H1 (cell line): Measurements from ENCODE around the gene RGS17. TPM values are rescaled to one million over a fixed set of nuclear protein-coding genes. Genes with fewer than 3 reads are reported as not detected.

ENCODE experiments used
- CREB1 ChIP-seq: IDR thresholded peaks from 2 replicates; pipeline ENCODE4 v1.6.1; 2012; ENCODE audit warnings: inconsistent platforms
- EP300 ChIP-seq, 2 experiments: IDR thresholded peaks; 1 replicate in 1 of 2; 2 replicates in 1 of 2; pipeline ENCODE4 v1.6.1; 2011 to 2012; ENCODE audit warnings: low read depth in 2 of 2, low read length in 2 of 2, mild to moderate bottlenecking in 2 of 2, borderline replicate concordance in 1 of 2, inconsistent platforms in 1 of 2, moderate library complexity in 1 of 2
- FOSL1 ChIP-seq: IDR thresholded peaks from 2 replicates; pipeline ENCODE4 v1.6.1; 2011; ENCODE audit warnings: mild to moderate bottlenecking, low read depth, low read length, moderate library complexity; ENCODE audit not compliant: insufficient read depth
- JUND ChIP-seq: IDR thresholded peaks from 2 replicates; pipeline ENCODE4 v1.6.1; 2011; ENCODE audit warnings: mild to moderate bottlenecking, improper control_type of control experiment, low read length
- POU5F1 ChIP-seq: IDR thresholded peaks from 2 replicates; pipeline ENCODE4 v1.6.1; 2011; ENCODE audit warnings: low read depth, mild to moderate bottlenecking, low read length, moderate library complexity
- SIX5 ChIP-seq: IDR thresholded peaks from 2 replicates; pipeline ENCODE4 v1.6.1; 2011; ENCODE audit warnings: mild to moderate bottlenecking, low read depth, low read length
- SP1 ChIP-seq: IDR thresholded peaks from 2 replicates; pipeline ENCODE4 v1.6.1; 2011; ENCODE audit warnings: low read depth, low read length
- polyA plus RNA-seq, 7 experiments: library from polyadenylated mRNA; depleted of rRNA in 3 of 7; stranded (reverse) in 5 of 7; unstranded in 2 of 7; fragments of >200 nt in 5 of 7; fragments of 200-250 nt in 2 of 7; gene quantifications; 1 replicate in 5 of 7; 2 replicates in 1 of 7; 4 replicates in 1 of 7; pipeline versions ENCODE4 v1.2.1 to v1.2.3, GENCODE V29; 2011 to 2013; ENCODE audit warnings: missing spikeins in 2 of 7, mixed read lengths in 2 of 7
- total RNA-seq: library from RNA; stranded (reverse); fragmentation: NEBNext Ultra II Directional; extraction: Animal tissue kit (Norgen Biotek cat#: 25700); gene quantifications from 2 replicates; pipeline ENCODE4 v1.2.1, GENCODE V29; 2021

Gene RGS17
- total and polyA plus RNA-seq, 2 of the 8 experiments (the other 6 are each of a cell fraction or from before 2014, with no cell fraction given) = 2.0 to 12.2 TPM

DNA sequence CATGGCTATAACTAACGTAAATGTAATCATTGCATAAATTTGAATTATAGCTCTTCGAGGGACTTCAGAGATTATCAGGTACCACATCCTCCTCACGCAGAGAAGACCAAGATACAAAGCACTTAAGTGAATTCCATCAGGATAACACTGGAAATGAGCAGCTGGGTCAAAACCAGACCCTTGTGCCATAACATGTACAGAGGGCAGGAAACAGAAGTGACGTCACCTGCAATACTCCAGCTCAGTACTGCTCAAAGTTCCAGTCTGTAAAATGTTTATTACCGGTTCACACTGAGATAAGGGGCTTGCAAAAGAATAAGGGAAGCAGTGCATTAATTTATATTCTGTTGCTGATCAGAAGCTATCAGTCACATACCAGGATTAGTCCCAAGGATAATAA is 45.8 kb downstream of the RGS17 start (continued):
- TF ChIP-seq FOSL1 = no peak
- no peak for TF ChIP-seq JUND
- no peak for TF ChIP-seq SP1
- no peak for TF ChIP-seq EP300 (IDR thresholded peaks at IDR 0.05; ENCODE audit: borderline replicate concordance in 1 of 2, low read depth in 2 of 2, low read length in 2 of 2)
- TF ChIP-seq POU5F1 = no peak
- no peak for TF ChIP-seq CREB1
- TF ChIP-seq SIX5 = no peak
